ENCODE measurements around the gene OTUB2.

OTUB2 gene

DNA sequence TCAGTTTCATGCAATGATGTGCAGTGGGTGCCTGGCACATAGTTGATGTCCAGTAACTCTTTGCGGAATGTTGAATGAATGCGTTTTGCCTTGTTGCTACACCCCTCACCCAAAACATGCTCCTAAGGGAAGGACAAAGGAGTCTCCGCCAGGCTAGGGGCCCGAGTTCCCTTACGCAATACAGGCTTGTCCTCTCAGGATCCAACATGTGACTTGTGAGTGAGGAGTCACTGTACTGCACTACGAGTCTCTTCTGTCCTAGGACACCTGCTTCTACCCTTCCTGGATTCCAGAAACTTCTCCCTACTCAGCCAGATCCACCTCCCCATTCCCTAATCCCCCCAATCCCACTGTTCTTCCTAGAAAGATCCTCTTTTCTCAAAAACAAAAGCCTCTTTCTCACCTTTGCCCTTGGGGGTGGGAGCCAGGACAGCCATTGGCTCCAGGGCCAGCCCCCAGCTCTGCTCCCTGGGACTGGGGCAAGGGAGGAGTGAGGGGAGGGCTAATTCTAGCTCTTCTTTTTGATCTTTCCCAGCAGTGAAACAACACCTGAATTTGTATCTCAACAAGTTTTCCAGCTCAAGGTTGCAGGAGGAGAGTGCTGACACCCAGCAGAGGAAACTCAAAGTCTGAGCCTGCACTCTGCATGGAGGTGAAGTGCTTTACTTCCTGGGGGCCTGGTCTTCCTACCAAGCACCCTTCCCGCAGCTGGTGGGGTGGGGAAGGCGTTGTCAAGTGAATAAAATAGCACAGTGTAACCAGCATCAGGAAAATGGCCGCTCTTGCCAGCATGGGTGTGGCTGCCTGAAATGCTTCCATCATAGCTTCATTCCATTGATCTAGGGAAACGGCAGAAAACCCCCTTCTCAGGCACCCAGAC is 3.4 kb upstream of the OTUB2 start:
- DNase-seq, result no peak

DNA sequence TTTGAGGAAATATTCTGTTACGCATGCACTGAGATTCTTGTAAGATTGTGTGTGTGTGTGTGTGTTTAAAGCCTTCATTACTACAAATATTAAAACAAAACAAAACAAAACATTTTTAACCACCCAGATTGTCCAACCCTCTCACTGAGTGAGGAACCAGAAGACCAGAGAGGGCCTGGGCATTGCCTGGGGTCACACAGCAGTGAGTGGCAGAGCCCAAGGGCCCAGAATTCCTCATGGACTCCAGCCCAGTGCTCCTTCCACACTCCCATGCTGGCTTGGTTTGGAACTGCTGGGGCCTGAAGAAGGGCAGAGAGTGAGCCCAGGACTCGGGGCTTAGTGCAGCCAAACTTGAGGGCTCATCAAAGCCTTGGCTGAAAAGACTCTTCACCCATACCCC is 1.6 kb upstream of the OTUB2 start:
- no peak for DNase-seq

- DNase-seq, result no peak
Observed at GRCh38 chr14:94025720-94026119, 420 bp upstream of the OTUB2 start.

- DNase-seq, result no peak
Observed at GRCh38 chr14:94026889-94027469, 839 bp downstream of the OTUB2 start.

GRCh38 chr14:94027566-94028449 is 1.7 kb downstream of the OTUB2 start:
- no peak for DNase-seq

GRCh38 chr14:94028450-94028826 is 2.3 kb downstream of the OTUB2 start:
- DNase-seq, result no peak

GRCh38 chr14:94029265-94029664 is 3.1 kb downstream of the OTUB2 start:
- no peak for DNase-seq

DNA sequence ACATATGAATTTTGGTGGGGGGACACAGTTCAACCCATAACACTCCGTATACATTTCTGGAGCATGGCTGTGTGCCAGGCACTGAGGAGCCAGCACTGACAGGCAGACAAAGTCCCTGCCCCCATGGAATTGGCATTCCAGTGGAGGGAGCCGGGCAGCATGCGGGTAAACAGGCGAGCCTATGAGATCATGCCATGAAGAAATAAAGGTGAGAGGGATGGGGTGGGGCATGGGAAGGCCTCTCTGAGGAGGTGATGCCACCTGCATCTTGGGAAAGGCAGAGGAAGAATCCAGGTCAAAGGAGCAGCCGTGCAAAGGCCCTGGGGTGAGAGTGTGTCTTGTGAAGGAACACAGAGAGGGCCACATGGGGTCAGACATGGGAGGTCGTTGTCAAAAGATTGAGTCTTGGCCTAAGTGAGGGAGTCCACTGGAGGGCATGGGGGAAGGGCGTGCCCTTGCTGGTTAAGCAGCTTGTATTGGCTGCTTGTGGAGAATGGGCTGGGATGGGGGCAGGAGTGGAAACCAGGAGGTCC is 3.6 kb downstream of the OTUB2 start:
- DNase-seq, result no peak

GRCh38 chr14:94030571-94030970 is 4.4 kb downstream of the OTUB2 start:
- DNase-seq, result no peak

- no peak for DNase-seq
Observed at GRCh38 chr14:94031161-94031882, 5.2 kb downstream of the OTUB2 start.

GRCh38 chr14:94031883-94032279 is 5.7 kb downstream of the OTUB2 start:
- no peak for DNase-seq

- DNase-seq, result no peak
Observed at GRCh38 chr14:94034886-94035285, 8.7 kb downstream of the OTUB2 start.

DNA sequence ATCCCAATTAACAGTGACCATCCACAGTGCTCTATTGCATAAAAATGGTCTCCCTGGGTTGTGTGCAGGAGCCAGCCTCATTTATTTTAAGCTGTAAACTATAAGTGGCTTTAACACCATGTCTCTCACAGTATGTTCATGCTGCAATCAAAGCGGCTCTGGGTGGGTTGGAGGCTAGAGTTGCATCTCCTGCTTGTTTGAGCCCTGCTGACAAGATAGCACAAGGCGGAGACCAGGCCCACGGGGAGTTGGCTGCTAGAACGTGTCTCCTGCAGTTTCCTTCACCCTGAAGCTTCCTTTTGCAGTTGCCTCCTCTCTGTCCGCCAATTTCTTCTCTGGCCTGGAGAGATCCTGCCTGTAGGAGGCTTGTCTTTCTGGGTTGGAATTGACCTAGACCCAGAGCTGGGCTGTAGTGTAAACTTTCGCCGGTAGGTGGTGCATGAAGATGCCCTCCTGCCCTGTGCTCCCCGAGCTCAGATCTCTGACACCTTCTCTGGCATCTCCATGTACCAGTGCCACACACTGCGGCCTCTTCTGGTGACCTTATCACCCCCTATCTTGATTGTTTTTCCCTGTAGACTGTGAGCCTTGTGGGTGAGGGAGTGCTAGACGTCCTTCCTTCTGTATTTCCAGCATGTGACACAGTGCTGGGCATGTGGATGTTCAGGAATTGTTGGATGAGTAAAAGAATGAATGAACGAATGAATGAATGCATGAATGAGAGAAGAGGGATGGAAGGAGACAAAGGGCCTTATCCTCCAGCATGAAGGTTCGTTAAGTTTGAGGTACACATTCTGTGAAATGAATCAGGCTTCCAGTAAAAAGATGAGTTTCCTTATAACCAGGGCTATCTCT is 10.4 kb downstream of the OTUB2 start:
- DNase-seq, result peak; percentile 40

DNA sequence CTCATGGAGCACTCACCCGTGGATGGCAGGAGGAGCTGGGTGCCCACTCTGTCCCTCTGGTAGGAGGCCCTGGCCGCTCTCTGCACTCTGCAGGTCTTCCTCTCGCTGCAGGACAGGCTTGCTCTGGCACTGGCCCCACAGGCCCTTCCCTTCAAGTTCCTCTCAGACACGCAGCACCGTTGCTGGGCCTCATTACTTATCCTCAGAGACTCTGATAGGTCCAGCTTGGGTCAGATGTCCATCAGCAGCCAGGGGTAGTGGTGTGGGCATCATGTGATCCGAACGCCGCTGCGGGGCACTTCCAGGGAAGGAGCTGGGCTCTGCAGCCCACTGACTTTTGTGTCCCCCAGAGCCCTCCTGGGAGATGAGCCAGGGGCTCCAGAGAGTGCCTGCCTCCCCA is 11.8 kb downstream of the OTUB2 start:
- no peak for DNase-seq

DNA sequence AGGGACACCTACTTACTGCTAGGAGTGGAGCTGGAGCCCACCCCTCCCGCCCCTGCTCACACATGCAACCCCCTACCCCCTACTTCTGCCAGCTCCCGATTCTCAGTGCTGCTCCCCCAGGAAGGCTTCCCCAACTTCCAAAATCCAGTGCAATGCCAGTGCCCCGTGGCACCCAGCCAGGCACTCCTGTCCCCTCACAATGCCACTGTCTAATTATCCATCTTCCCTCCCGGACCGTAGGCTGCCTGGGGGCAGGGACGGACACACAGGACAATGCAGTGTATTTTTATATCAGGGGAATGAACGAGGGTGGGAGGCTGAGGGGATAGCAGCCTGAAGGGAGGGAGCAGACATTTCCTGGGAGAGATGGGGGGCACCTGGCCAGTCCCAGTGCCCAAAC is 12.4 kb downstream of the OTUB2 start:
- no peak for DNase-seq

- DNase-seq, result no peak
Observed at GRCh38 chr14:94038921-94039629, 12.9 kb downstream of the OTUB2 start.

GRCh38 chr14:94040247-94040646 is 14.1 kb downstream of the OTUB2 start:
- no peak for DNase-seq

DNA sequence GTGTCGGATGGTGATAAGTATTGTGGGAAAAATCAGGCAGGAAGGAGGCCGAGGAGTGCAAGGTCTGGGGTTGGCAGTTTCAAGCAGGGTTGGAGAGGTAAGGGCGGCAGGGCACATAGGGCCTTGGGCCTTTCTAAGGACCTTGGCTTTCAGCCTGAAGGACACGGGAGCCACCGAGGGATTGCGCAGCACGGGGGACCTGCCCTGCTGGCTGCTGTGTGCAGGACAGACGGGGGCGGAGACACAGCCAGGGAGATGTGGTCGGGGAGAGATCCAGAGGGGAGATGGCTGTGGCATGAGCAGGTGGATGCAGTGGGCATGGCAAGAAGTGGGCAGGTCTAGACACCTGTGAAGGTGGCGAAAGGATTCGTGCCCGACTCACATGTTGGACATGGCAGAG is 14.7 kb downstream of the OTUB2 start:
- DNase-seq, result no peak

DNA sequence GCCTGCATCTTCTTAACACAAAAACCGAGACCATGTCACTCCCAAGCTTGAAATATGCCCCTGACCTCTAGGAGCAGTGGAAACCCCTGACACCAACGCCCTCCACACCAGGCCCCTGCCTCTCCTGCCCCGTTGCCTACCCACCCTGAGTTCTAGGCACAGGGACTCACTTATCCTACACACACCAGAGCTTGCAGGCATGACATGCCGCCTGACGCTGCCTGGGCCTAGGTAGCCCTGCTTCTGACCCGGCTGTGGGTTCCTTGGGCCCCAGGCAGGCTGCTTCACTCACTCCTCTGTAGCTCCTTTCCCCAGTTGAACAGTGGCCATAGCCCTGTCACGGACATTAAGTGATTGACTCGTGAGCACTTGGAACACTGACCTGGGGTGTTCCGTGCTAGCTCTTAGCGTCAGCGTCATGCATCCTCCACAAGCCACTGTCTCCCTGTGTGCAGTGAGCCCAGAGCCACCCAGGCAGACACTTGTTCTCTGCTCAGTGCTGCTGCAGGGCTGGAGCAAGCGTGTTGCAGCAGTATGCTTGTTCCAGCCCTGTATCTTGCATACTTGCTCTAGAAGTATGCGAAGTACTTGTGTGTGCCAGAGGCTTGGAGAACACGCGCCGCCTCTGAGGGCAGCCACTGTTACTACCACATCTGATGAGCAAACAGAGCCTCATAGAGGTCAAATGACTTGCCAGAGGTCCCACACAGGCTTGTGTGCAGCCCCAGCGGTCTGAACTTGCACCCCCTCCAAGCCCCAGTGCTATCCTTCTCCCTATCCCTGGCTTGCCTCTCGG is 15.6 kb downstream of the OTUB2 start:
- DNase-seq, result no peak

- no peak for DNase-seq
Observed at GRCh38 chr14:94042433-94043091, 16.4 kb downstream of the OTUB2 start.

Measured in NCI-H226 (cell line).